ENCODE measurements around the gene MXRA8. TPM values are rescaled to one million over a fixed set of nuclear protein-coding genes. Genes with fewer than 3 reads are reported as not detected.
"Not testable (repeated sequence)": the region's sequence is repeated elsewhere in the genome, so short reads cannot be mapped to it uniquely, and the experiment has no call there.

The MXRA8 gene, protein sequence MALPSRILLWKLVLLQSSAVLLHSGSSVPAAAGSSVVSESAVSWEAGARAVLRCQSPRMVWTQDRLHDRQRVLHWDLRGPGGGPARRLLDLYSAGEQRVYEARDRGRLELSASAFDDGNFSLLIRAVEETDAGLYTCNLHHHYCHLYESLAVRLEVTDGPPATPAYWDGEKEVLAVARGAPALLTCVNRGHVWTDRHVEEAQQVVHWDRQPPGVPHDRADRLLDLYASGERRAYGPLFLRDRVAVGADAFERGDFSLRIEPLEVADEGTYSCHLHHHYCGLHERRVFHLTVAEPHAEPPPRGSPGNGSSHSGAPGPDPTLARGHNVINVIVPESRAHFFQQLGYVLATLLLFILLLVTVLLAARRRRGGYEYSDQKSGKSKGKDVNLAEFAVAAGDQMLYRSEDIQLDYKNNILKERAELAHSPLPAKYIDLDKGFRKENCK
- 100 to 1,000 TPM; 177 to 242 (median 190) TPM for polyA plus RNA-seq (ENCODE audit: insufficient read length in 4 of 4)

GRCh38 chr1:1358433-1359271, at the start of gene MXRA8:
Gene MXRA8 (minus strand): TSS chr1:1358555. CDS start chr1:1358504, 51 bp downstream.
- DNase-seq (ENCODE audit: low read depth in 4 of 4, low spot score in 3 of 4): peak in 2 of 4 donors; percentile 62 to 71

- no peak for DNase-seq (ENCODE audit: low read depth in 4 of 4, low spot score in 3 of 4)
Observed at GRCh38 chr1:1407636-1408318, 49.4 kb upstream of the MXRA8 start.

DNA sequence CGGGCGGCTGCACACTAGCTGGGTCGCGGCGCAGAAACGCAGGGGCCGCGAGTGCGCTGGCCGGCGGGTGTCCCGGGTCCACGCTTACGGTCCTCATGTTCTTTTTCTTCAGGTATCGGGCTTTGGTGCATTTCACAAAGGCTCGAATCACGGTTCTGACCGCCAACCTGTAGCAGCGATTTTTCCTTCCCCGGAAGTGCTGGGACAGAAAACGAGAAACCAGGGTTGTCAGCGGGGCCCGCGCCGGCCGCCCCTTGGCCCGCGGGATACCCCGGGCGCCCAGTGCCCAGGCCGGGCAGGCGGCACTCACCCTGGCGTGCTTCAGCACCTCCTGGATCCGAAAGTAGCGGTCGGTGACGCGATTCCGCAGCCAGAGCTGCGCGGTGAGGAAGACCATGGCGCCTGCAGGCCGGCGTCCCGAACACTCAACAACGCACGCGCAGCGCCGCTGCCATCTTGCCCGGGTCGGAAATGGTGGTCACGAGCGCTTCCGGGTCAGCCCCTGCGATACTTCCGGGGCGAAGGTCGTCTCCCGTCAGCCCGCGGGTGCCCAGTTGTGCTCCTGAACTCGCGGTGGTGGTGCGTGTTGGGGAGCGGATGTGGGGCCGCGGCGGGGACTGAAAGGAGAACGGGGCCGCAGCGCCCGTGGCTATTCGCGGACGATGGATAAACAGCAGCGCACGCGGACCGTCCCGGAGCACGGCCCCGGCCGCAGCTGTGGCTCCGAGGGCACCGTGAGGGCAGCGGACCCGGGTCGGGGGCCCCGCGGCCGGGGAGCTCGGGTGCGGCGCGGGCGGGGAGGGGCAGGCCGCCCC, 48.7 kb upstream of the MXRA8 start, which contains the start of gene MRPL20:
MRPL20 (minus strand) TSS at position 473 of the 815 bp plus-strand sequence; CDS start at position 397, 76 bp downstream.
- DNase-seq (ENCODE audit: low read depth in 4 of 4, low spot score in 3 of 4): peak; percentile 82 to 98 (median 88)

DNA sequence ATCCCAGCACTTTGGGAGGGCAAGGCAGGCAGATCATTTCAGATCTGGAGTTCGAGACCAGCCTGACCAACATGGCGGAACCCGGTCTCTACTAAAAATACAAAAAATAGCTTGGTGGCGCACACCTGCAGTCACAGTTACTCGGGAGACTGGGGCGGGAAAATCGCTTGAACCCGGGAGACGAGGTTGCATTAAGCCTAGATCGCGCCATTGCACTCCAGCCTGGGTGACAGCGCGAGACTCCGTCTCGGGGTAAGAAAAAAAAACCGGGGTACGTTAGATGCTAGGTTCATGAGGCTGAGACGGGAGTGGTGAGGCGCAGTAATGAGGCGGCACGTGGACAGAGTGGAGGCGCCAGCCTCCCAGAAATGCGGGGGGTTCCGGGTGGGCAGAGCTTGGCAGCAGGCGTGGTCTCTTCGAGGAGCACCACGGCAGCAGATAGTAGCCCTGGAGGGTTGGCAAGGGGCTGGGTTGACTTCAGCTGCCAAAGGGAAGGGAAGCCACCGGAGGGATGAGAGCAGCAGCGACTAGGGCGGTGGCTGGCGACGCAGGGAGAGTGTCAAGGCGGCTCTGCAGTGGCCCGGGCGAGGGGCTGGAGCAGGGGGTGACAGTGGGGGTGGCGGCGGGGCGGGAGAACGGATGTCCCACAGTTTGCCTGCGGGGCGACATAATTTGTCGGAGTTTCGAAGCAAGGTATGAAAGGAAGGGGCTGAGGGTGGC, 47.9 kb upstream of the MXRA8 start:
- DNase-seq (ENCODE audit: low read depth in 4 of 4, low spot score in 3 of 4): no peak

GRCh38 chr1:1403653-1404052, 45.3 kb upstream of the MXRA8 start:
- DNase-seq (ENCODE audit: low read depth in 4 of 4, low spot score in 3 of 4): no peak

DNA sequence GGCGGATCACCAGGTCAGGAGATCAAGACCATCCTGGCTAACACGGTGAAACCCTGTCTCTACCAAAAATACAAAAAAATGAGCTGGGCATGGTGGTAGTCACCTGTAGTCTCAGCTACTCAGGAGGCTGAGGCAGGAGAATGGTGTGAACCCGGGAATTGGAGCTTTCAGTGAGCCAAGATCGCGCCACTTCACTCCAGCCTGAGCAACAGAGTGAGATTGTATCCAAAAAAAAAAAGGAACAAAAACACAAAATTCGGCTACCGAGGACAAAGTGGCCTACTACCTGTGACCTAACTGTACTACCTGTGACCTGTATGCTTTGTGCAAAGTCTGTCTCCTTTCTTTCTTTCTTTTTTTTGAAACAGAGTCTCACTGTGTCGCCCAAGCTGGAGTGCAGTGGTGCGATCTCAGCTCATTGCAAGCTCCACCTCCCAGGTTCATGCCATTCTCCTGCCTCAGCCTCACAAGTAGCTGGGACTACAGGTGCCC, 44.6 kb upstream of the MXRA8 start:
- DNase-seq (ENCODE audit: low read depth in 4 of 4, low spot score in 3 of 4): not testable (repeated sequence)

GRCh38 chr1:1402072-1402900, 43.9 kb upstream of the MXRA8 start:
- no peak for DNase-seq (ENCODE audit: low read depth in 4 of 4, low spot score in 3 of 4)

- DNase-seq (ENCODE audit: low read depth in 4 of 4, low spot score in 3 of 4): no peak
Observed at GRCh38 chr1:1401457-1402010, 43.2 kb upstream of the MXRA8 start.

DNA sequence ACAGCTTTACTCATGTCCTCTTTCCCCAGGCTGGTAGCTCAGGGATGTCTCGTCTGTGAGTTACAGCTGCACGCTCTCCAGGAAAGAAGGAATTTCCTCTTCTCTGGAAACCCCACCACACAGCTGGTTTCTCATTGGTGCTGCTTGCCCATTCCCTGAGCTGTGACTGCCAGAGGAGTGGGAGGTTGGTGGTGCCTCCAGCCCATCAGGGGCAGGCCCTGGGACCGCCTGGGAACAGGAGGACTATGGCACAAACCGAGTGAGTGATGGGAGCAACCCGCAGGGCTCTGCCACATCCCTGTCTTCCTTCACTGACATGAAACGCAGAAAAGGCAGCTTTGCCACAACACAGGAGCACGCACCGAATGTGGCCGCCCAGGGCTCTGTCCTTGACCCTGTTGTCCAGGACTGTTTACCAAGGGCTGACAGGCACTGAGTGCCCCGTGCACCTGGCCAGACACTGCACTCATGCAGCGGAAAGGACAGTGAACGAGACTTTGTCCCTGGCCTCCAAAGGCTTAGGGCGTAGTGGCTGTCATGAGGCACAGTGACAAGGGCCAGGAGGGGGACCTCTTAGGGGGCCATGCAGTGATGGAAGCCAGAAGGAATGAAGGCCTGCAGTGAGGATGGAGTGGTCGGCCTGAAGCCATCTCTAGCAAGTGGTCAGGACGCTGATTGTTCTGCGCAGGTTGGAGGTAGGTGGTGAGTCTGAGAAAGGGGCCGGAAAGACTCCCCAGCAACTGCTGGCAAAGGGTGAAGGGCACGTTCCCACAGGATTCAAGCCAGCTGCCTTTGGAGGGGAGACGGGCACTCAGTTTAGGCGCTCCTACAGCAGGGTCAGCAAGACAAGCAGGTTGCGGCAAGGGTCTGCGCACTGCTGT, 42.5 kb upstream of the MXRA8 start:
- DNase-seq (ENCODE audit: low read depth in 4 of 4, low spot score in 3 of 4): no peak

- no peak for DNase-seq (ENCODE audit: low read depth in 4 of 4, low spot score in 3 of 4)
Observed at GRCh38 chr1:1399872-1400575, 41.7 kb upstream of the MXRA8 start.

DNA sequence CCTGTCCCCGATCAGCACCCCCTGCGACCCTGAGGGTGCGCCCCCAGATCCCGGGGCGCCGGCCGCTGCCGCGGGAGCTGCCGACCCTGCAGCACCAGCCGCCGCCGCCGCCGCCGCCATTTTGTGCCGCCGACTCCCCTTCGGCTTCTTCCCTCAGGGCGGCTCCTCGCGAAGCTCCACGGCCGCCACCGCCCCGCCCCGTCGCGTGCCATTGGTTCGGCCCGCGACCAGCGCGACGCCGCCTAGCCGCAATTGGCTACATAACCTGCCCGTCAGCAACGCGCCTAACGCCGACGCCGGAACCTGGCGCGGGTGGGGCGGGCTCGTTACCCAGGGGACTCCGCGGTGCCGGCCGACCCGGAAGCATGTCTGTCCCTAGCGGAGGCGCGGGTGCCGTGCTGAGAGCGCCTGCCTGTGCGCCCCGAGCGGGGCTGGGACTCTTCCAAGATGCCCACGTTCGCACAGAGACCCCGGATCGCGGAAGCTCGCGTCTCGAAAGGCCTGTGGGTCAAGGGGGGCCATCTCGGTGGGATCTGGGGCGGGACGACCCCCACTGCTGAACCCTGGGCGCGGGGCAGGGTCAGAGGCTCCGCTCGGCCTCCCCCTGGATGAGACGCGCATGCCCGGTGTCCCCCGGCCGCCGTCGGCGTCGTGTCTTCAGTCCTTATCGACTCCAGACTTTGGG, 41.0 kb upstream of the MXRA8 start, which contains the start of gene CCNL2:
CCNL2 (minus strand) TSS at position 149 of the 685 bp plus-strand sequence; CDS start at position 120, 29 bp downstream.
- peak; percentile 94 to 99 (median 96) for DNase-seq (ENCODE audit: low read depth in 4 of 4, low spot score in 3 of 4)

GRCh38 chr1:1398677-1399186, 40.4 kb upstream of the MXRA8 start:
- DNase-seq (ENCODE audit: low read depth in 4 of 4, low spot score in 3 of 4): no peak

GRCh38 chr1:1397839-1398523, 39.6 kb upstream of the MXRA8 start:
- no peak for DNase-seq (ENCODE audit: low read depth in 4 of 4, low spot score in 3 of 4)

DNA sequence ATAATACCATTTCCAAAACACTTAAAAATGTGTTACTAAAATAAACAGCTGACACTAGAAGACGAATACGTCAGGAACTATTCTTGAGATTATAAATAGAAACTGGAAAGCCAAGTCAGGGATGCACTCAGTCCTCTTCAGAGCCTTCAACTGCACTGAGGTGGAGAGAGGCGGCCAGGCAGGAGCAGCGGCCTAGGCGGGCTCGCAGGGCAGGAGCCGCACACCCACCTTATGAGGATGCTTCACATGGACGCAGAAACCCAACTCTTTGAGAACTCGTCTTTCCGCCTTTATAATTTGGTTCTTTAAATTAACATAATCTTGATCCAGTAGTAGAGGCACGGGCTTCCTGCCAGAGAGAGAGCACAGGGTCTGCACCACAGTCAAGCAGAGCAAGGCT, 36.8 kb upstream of the MXRA8 start:
- no peak for DNase-seq (ENCODE audit: low read depth in 4 of 4, low spot score in 3 of 4)

GRCh38 chr1:1394116-1394515, 35.8 kb upstream of the MXRA8 start:
- no peak for DNase-seq (ENCODE audit: low read depth in 4 of 4, low spot score in 3 of 4)
